ENCODE measurements around the gene CCDC142. TPM values are rescaled to one million over a fixed set of nuclear protein-coding genes. Genes with fewer than 3 reads are reported as not detected.
A peak's percentile ranks its signal among the peaks of the same experiment; 100 is the strongest.

CCDC142 gene
- total and polyA plus RNA-seq, 10 of the 15 experiments (the other 5 are each of a cell fraction or from before 2014, with no cell fraction given) = 0.93 to 16.9 (median 9.0) TPM

- ChIA-PET POLR2A (no interaction called here), SMC1A (ENCODE audit: uncharacterized antibody, unreplicated experiment) (interaction anchor here (0.6 kb wide), 1 partner anchor 71 kb away, joined by 3 read pairs; no protein-coding TSS in a partner anchor), CTCF (interaction anchor here (0.6 to 1.6 kb wide), 2 partner anchors 20 to 127 kb away, joined by 3 to 5 read pairs; no protein-coding TSS in a partner anchor), RAD21 (ENCODE audit: unreplicated experiment) (no interaction called here)
- H3K36me3 ChIP-seq (ENCODE audit: control insufficient read depth in 2 of 2, insufficient read depth in 2 of 2, low read length in 1 of 2) = peaks cover 2 to 4% of the 10 kb centered on the region in 2 experiments; a peak in 3 of 4 replicates
- H3K4me2 ChIP-seq (ENCODE audit: control insufficient read depth, insufficient read depth) = no peak overlapping the region
- no peak overlapping the region for H3K9ac ChIP-seq (ENCODE audit: control insufficient read depth, insufficient read depth, low read length)
- DNase-seq (ENCODE audit: low read depth, low spot score) (no peak), FAIRE-seq (no peak), ATAC-seq (no peak)
- no peaks in the 10 kb centered on the region for H3K27me3 ChIP-seq (replicated peaks in 1 of 2; ENCODE audit: control insufficient read depth in 2 of 2, insufficient read depth in 2 of 2, low read length in 1 of 2)
- H3K4me1 ChIP-seq (ENCODE audit: control insufficient read depth, insufficient read depth, low read length) = peaks cover 9% of the 10 kb centered on the region
- H2AFZ ChIP-seq (ENCODE audit: control insufficient read depth, low read depth, low read length) = no peak overlapping the region
- no TSS peak for BruUV-seq (replicated peaks)
- H3K79me2 ChIP-seq (ENCODE audit: control insufficient read depth, insufficient read depth, low read length) = peaks cover 31% of the 10 kb centered on the region
- in situ Hi-C loops (cut with MboI) = no loop called here
- H3K27ac ChIP-seq (ENCODE audit: control insufficient read depth, insufficient read depth) = no peak overlapping the region
- intact Hi-C loops (cut with micrococcal nuclease; ENCODE audit: unreplicated experiment) = no loop called here
- no peak overlapping the region for H3K4me3 ChIP-seq
- WGBS (ENCODE audit: insufficient coverage, insufficient replicate concordance, low lambda C conversion rate, missing lambda C conversion rate) = 92% methylated on average over 27 of the region's 27 CpGs
- TF ChIP-seq CBX5 (IDR thresholded peaks at IDR 0.05; ENCODE audit: low read depth) = no peak
- TF ChIP-seq GATAD2B (conservative IDR thresholded peaks at IDR 0.05; ENCODE audit: low read depth) = no peak
- TF ChIP-seq KDM1A (IDR thresholded peaks at IDR 0.05; ENCODE audit: borderline replicate concordance) = no peak
- no peak for TF ChIP-seq BMI1 (IDR thresholded peaks at IDR 0.05; ENCODE audit: borderline replicate concordance)
- 0 out of 2 replicates have a peak, but pooled peaks have one; percentile 12 for TF ChIP-seq POLR2AphosphoS5 (IDR thresholded peaks at IDR 0.05; ENCODE audit: low read length)
- 0 out of 4 replicates have a peak, but pooled peaks of 1 of the 2 experiments have one; percentile 16 for TF ChIP-seq SRF (IDR thresholded peaks at IDR 0.05; ENCODE audit: low read depth in 2 of 2, low read length in 2 of 2)
- no peak for TF ChIP-seq CHD1 (IDR thresholded peaks at IDR 0.05; ENCODE audit: low read depth, low read length)
- 0 out of 2 replicates have a peak, but pooled peaks have one; percentile 15 for TF ChIP-seq ZBTB33 (IDR thresholded peaks at IDR 0.05)
- TF ChIP-seq E2F4 (IDR thresholded peaks at IDR 0.05; ENCODE audit: low read depth, low read length) = no peak
- no peak for TF ChIP-seq TAF1 (IDR thresholded peaks at IDR 0.05; ENCODE audit: borderline replicate concordance, low read depth, low read length)
- TF ChIP-seq CTCF (IDR thresholded peaks at IDR 0.05 in 2 of 3, conservative IDR thresholded peaks at IDR 0.05 in 1 of 3; ENCODE audit: control insufficient read depth in 2 of 3, extremely low read depth in 1 of 3, insufficient read depth in 1 of 3, low read depth in 3 of 3, low read length in 3 of 3) = peak; percentile 2 to 38 (median 30); a peak in 1 of 6 replicates
- no peak for TF ChIP-seq JUND (IDR thresholded peaks at IDR 0.05; ENCODE audit: low read depth, low read length)
- H4K20me1 ChIP-seq (ENCODE audit: control insufficient read depth, insufficient read depth) = no peaks in the 10 kb centered on the region
- no peaks in the 10 kb centered on the region for H3K9me3 ChIP-seq (replicated peaks; ENCODE audit: control insufficient read depth, insufficient read depth, low read length)
Observed at GRCh38 chr2:74461187-74462053, 21.4 kb downstream of the CCDC142 start.

Data from GM12878 (cell line).